Measurements from ENCODE around the gene NR1I2. TPM values are rescaled to one million over a fixed set of nuclear protein-coding genes. Genes with fewer than 3 reads are reported as not detected.

Gene NR1I2
- polyA plus RNA-seq, 2 of the 4 experiments (the other 2 are of a cell fraction): not detected

- 0 out of 3 replicates have a peak, but pooled peaks cover 2% of the 10 kb centered on the region for H3K9me3 ChIP-seq
- no peak overlapping the region for H3K4me3 ChIP-seq
- ChIA-PET CTCF (no interaction called here), POLR2A (no interaction called here)
- no peak overlapping the region for H3K4me2 ChIP-seq
- WGBS (ENCODE audit: missing lambda C conversion rate): 75% methylated on average over 2 of the region's 2 CpGs
- DNase-seq (ENCODE audit: low read depth in 1 of 2, low spot score in 1 of 2) (no peak), FAIRE-seq (no peak), ATAC-seq (no peak)
- H3K27ac ChIP-seq: no peak overlapping the region
- no peaks in the 10 kb centered on the region for H3K4me1 ChIP-seq
- TF ChIP-seq MAFK (IDR thresholded peaks at IDR 0.05; ENCODE audit: partially characterized antibody) (peak; percentile 43), EHMT2 (IDR thresholded peaks at IDR 0.05; ENCODE audit: low read depth) (no peak)
These were observed 7.5 kb upstream of the NR1I2 start for GRCh38 chr3:119774444-119774843.

GRCh38 chr3:119776304-119776703, 5.6 kb upstream of the NR1I2 start:
- Histone ChIP-seq H3K4me3 (no peak overlapping the region), H3K9me3 (0 out of 3 replicates have a peak, but pooled peaks cover 2% of the 10 kb centered on the region), H3K27ac (no peak overlapping the region), H3K4me2 (no peak overlapping the region), H3K4me1 (peaks cover 4% of the 10 kb centered on the region; the same call in 1 of the 3 replicates)
- WGBS (ENCODE audit: missing lambda C conversion rate): 0% methylated on average over 1 of the region's 1 CpG
- FAIRE-seq (peak; percentile 28), DNase-seq (ENCODE audit: low read depth in 1 of 2, low spot score in 1 of 2) (no peak), ATAC-seq (no peak)
- no peak for TF ChIP-seq EHMT2 (IDR thresholded peaks at IDR 0.05; ENCODE audit: low read depth)
- TF ChIP-seq TP53 (CRISPR knock-in tag; IDR thresholded peaks at IDR 0.05): no peak
- TF ChIP-seq HOXB13 (CRISPR knock-in tag; IDR thresholded peaks at IDR 0.05; ENCODE audit: low read depth): no peak
- no peak for TF ChIP-seq SMC3 (IDR thresholded peaks at IDR 0.05)
- no peak for TF ChIP-seq KDM1A (IDR thresholded peaks at IDR 0.05; ENCODE audit: low read depth)
- TF ChIP-seq CHD2 (IDR thresholded peaks at IDR 0.05; ENCODE audit: low read length, partially characterized antibody): no peak
- POLR2A ChIA-PET: no interaction called here
- CTCF ChIA-PET: no interaction called here

GRCh38 chr3:119778176-119778575, 3.7 kb upstream of the NR1I2 start:
- Histone ChIP-seq H3K27ac (no peak overlapping the region), H3K4me2 (no peak overlapping the region), H3K9me3 (0 out of 3 replicates have a peak, but pooled peaks cover 2% of the 10 kb centered on the region), H3K4me1 (peaks cover 4% of the 10 kb centered on the region; the same call in 1 of the 3 replicates), H3K4me3 (no peak overlapping the region)
- ATAC-seq (no peak), FAIRE-seq (no peak), DNase-seq (ENCODE audit: low read depth in 1 of 2, low spot score in 1 of 2) (no peak)
- TF ChIP-seq ZNF302 (CRISPR knock-in tag; IDR thresholded peaks at IDR 0.05) (no peak), ZFP36 (IDR thresholded peaks at IDR 0.05; ENCODE audit: borderline replicate concordance, partially characterized antibody) (no peak), EHF (CRISPR knock-in tag; IDR thresholded peaks at IDR 0.05) (no peak), HOXB13 (CRISPR knock-in tag; IDR thresholded peaks at IDR 0.05; ENCODE audit: low read depth) (no peak), GATA3 (IDR thresholded peaks at IDR 0.05; ENCODE audit: borderline replicate concordance) (no peak), HEYL (CRISPR knock-in tag; IDR thresholded peaks at IDR 0.05) (no peak), RAD21 (conservative IDR thresholded peaks at IDR 0.05 in 1 of 2, IDR thresholded peaks at IDR 0.05 in 1 of 2) (no peak), EHMT2 (IDR thresholded peaks at IDR 0.05; ENCODE audit: low read depth) (no peak), FOSB (CRISPR knock-in tag; IDR thresholded peaks at IDR 0.05) (no peak), RCOR1 (IDR thresholded peaks at IDR 0.05; ENCODE audit: low read depth, low read length) (no peak), ESRRA (IDR thresholded peaks at IDR 0.05; ENCODE audit: borderline replicate concordance, low read length) (no peak), ELK1 (IDR thresholded peaks at IDR 0.05; ENCODE audit: low read depth, low read length) (no peak), NPAS2 (CRISPR knock-in tag; IDR thresholded peaks at IDR 0.05; ENCODE audit: borderline replicate concordance) (no peak), ZSCAN20 (CRISPR knock-in tag; IDR thresholded peaks at IDR 0.05) (no peak)
- ChIA-PET CTCF (no interaction called here), POLR2A (no interaction called here)
- WGBS (ENCODE audit: missing lambda C conversion rate): 96% methylated on average over 1 of the region's 1 CpG

GRCh38 chr3:119778811-119779210, 3.1 kb upstream of the NR1I2 start:
- ChIA-PET CTCF (no interaction called here), POLR2A (no interaction called here)
- TF ChIP-seq FOSL2 (IDR thresholded peaks at IDR 0.05) (no peak), FOSL2 (CRISPR knock-in tag; IDR thresholded peaks at IDR 0.05) (no peak), BCL3 (IDR thresholded peaks at IDR 0.05) (no peak), TP53 (CRISPR knock-in tag; IDR thresholded peaks at IDR 0.05) (no peak), CEBPB (IDR thresholded peaks at IDR 0.05) (no peak), CTCF (IDR thresholded peaks at IDR 0.05) (no peak), GATA3 (IDR thresholded peaks at IDR 0.05; ENCODE audit: borderline replicate concordance) (no peak), RNF2 (IDR thresholded peaks at IDR 0.05; ENCODE audit: borderline replicate concordance, low read depth) (no peak), FOSB (CRISPR knock-in tag; IDR thresholded peaks at IDR 0.05) (no peak), PBX3 (IDR thresholded peaks at IDR 0.05) (no peak), SREBF2 (IDR thresholded peaks at IDR 0.05) (no peak), MAFK (IDR thresholded peaks at IDR 0.05; ENCODE audit: partially characterized antibody) (no peak)
- no peak overlapping the region for H3K4me2 ChIP-seq
- H3K4me3 ChIP-seq: no peak overlapping the region
- ATAC-seq (no peak), FAIRE-seq (no peak), DNase-seq (ENCODE audit: low read depth in 1 of 2, low spot score in 1 of 2) (no peak)
- 0 out of 3 replicates have a peak, but pooled peaks cover 2% of the 10 kb centered on the region for H3K9me3 ChIP-seq
- WGBS (ENCODE audit: missing lambda C conversion rate): 71% methylated on average over 2 of the region's 2 CpGs
- H3K4me1 ChIP-seq: peaks cover 4% of the 10 kb centered on the region; the same call in 1 of the 3 replicates
- no peak overlapping the region for H3K27ac ChIP-seq

Data from A549 (cell line).